NOMO-1 treated with dmso at 0.1 percent for 144 hours (cell line): ENCODE results near the gene RNF4.
"Not testable (repeated sequence)": the region's sequence is repeated elsewhere in the genome, so short reads cannot be mapped to it uniquely, and the experiment has no call there.

ENCODE experiments used
- DNase-seq: peaks from one replicate; lab custom pipeline; 2025; ENCODE audit not compliant: unreplicated experiment; lab: John Stamatoyannopoulos, UW

RNF4 gene

DNA sequence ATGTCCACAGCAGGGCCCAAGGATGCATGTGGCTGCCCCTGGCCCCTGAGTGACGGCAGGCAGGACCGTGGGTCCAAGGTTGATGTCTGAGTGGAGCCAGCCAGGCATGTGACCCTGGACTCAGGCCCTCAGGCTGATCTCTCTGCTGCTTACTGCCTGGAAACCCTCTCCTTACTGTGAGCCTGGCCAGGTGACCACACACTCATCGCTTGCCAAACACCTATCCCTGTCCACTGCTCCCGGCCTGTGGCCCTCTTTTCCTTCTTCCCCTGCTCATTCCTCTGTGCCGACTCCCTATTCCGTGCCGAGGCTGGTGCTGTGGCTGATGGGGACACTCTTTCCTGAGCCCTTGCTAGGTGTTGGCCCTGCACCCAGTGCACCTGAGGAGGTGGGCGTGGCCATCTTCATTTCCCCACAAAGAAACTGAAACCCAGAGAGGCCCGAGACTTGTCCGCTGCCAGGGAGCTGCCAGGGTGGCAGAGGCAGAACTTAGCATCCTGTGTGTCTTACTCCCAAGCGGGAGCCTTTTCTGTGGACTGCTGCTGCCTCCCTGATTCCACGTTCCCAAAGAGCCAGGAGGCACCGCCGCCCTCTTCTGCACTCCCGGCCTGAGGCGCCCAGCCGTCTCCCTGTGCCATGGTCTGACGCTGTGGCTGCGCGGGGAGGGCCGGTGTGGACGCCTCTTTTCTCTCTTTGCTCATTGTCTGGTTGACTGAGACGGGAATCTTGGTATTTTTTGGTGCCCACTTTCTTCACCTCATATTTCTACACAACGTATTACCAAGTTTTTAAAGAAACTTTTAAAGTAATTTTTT lies 11.2 kb upstream of the RNF4 start:
- no peak for DNase-seq

DNA sequence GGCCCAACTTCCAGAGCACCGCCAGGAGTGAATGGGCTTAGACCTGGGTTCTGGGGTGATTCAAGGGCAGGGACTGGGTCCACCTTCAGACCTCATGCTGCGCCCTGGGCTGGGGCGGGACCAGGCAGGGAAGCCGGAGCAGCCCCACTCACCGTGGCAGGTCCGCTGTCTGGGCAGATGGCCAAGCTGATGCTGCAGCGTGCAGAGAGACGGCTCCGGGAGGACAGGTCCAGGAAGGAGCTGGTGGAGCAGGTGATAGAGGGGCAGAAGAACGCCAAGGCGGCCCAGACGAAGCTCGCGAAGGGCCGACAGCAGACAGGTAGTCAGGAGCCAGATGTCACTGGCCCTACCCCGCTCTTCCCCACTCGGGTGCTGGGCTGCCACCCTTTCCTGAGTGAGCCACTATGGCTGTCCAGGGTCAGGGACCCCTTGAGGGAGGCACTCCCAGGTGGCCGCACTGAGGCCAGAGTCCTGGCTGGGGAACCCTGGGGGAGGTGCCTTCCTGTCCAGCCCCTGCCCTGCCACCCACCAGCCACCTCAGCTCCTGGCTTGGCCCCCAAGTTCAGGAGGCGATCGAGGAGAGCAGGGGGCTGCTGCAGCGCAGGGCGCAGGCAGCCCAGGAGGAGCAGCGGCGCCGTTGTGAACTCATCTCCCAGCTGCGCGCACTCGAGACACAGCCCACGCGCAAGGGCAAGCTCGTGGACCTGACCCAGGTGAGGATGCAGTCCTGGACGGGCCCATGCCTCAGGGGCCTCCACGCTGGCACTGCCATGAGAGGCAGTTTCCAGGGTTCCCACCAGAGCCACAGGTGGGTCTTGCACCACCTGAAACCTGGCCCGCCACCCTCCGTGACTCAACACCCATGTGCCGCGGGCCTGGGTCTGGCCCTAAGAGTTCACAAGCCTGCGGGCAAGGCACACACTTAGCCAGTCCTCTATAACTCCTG lies 10.1 kb upstream of the RNF4 start:
- no peak for DNase-seq

DNA sequence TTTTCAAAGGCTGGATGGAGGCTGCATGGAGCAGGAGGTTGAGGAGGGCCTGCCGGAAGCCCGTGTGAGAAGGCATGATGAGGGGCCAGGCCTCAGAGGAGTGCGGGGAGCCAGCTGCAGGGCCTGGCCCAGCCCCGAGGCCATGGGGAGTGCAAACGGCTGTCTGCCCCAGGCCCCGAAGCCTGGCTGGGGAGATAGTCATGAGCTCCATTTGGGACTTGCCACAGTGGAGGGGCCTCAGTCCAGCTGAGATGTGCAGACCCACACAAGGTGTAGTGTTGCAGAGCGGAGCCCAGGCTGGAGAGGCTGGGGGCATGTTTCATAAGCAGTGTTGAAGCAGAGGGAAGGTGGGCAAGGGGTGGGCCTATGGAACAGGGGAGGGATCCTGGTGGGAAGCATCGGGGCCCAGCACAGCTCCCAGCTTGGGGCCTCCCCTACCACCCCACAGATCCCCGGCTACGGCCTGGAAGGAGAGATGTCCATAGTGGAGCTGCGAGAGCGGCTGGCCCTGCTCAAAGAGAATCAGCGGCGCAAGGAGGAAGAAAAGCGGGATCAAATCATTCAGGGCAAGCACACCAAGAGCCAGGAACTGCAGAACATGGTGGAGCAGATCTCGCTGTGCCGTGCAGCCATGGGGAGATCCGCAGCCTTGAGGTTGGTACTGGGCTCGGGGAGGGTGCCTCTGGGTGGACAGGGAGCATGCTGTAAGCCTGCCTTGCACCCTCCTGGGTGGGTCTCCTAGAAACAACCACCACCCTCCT lies 9.1 kb upstream of the RNF4 start:
- no peak for DNase-seq

DNA sequence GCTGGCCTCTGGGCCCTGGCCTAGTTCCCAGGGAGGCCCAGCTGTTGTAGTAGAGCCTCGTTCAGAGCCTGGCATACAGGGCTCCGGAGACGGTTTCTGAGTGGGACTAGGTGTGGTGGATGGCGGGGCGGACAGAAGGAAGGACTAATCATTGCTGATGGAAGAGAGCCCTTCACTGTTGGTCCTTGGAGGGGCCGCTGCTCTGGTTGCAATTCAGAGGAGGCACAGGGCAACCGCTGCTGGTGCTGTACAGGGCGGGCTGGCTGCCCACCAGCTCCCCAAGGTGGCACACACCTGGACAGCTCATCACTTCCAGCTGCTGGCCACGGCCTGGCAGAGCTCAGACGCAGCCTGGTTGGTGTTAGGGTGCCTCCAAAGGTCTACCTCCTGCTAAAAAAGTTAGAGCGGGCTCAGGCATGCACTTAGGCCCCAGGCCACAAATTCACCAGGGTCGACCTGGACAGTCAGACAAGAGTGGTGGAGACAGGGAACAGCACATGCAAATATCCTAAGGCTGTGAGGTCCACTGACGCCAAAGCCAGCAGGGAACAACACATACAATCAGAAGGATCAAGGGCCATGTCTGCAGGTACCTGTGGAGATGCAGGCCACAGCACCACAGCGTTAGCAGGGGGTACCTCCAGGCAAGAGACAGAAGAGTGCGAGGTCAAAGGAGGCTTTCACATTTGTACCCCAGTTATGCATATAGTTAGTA lies 7.5 kb upstream of the RNF4 start:
- no peak for DNase-seq

DNA sequence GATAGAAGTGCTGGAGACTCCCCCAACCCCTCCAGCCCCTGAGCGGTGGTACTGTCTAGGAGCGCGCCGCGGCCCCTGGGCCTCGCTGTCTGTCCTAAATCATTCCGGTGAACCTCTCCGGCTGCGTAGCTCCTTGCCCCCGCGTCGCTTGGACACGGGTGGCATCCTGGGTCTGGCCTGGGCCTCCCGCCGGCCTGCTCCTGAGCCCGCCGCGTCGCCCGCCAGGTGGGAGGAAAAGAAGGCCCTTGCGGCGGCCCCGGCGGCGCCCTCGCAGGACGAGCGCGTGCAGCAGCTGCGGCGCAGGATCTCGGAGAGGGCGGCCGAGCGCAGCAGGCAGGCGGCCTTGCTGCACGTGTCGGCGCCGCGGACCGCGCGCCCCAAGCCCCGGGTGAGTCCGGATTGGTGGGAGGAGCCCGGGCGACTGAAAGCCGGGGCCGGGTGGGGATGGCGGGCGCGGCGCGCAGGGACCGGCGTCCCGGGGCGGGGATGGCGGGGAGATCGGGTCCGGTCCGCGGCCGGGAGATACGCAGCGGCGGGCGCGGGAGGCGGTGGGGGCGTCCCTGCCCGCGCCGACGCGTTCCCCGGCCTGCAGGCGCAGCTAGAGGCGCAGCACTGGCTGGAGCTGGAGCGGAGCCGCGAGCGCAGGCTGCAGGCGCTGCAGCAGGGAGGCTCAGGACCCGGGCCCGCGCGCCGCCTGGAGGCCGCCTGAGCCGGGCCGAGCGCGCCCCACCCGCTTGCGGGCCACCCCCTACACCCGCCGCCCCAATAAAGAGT lies 6.5 kb upstream of the RNF4 start:
- peak; percentile 38 for DNase-seq

DNA sequence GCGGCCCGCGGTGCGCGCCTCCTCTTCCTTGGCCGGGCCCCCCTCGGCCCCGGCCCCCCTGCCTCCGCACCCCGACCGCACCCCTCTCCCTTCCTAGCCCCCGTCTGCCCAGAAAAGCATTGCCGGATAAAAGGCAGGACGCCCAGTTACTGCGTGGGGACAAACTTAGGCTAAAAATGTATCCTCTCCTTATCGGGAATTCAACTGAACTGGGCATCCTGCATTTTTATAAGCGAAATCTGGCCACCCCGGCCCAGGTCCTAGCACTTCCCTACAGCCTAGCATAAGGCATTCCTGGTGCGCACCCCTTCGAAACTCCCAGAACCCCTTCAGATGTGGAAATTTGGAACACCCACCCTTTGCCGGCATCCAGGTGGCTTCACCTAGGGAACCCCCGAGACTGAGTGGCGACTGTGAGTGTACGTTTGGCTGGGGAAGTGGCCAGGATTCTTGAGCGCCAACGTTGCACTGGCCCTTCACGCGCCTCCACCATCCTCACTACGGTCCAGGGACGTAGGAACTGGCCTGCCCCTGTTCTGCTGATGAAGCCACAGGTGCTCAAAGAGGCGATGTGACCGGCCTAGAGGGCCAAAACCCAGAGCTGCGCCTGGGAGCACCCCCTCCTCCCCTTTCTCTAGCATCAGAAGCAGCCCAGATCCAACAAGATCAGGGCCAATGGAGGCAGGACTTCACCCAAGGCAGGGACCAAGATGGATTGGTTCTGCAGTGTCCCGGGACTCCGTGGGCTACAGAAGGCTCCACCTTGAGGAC lies 5.7 kb upstream of the RNF4 start:
- DNase-seq: no peak

DNA sequence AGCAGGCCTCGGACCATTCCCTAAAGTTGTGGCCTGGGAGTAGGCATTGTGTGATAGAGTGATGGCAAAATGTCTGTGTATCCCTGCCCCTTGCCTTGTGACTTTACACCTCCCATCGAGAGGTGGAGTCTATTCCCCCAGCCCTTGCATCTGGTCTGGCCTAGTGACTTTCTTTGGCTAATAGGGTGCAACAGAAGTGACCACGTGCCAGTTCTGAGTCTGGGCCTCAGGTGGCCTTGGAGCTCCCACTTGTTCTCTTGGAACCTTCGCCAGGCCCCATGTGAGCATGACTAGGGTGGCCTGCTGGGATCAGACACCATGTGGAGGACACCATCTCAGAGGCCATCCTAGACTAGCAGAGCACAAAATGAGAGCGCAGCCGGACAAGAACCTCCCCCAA lies 3.9 kb upstream of the RNF4 start:
- DNase-seq: no peak

DNA sequence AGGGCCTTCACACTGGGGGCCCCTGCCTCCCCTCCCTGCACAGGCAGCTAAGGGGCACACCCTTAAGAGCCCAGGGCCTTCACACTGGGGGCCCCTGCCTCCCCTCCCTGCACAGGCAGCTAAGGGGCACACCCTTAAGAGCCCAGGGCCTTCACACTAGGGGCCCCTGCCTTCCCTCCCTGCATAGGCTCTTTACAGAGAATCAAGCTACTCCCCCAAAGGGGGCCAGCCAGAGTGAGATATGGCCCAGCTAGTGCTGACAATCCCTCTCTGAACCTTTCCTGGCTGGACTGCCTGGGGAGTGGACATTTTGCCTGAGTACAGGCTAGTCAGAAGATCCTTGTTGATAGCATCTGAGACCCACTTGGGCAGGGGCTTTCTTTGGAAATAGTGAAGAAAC lies 3.4 kb upstream of the RNF4 start:
- not testable (repeated sequence) for DNase-seq

DNA sequence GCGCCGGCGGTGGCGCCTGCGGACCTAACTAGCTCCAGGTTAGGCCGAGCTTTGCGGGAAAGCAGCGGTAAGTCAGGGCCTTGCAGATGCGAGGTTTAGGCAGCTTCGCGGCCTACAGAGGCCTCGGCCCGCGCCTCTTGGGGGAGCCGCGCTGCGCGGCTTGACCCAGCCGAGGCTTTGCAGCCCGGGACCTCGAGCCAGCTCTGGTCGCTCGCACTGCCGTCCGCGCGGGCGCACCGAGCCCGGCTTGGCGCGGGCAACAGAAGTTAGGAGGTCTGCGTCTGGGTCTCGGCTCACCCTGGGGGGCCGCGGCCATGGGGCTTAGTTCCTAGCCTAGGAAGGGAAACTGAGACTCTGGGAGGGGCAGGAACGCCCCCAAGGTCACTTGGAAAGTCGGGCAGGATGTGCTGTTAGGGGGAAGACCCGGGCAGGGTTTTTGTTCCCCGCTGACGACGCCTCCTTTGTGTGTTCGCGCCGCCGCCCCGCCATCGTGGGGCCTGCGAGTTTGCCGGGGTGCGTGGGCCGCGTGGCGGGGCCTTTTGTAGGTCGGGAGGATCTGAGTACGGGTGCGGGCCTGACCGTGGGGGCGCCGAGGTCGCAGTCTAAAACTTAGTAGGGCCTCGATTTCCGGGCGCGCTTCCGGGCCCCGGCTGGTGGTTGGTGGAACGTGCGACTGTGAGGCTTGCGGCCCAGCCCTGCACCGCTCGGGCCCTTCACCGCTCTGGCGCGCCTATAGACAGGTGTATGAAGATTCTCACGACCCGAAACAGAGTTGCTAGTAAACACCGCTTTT lies 482 bp downstream of the RNF4 start:
- peak; percentile 32 for DNase-seq

DNA sequence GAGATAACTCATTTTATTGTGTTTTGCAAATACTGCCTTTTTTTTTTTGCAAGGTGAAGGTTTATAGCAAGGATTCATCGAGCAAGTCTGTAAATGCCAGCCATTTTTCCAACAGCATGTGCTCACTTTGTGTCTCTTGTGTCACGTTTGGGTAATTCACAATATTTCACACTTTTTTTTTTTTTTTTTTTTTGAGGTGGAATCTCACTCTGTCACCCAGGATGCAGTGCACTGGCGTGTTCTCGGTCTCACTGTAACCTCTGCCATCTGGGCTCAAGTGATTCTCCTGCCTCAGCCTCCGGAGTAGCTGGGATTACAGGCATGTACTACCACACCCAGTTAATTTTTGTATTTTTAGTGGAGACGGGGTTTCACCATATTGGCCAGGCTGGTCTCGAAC lies 1.9 kb downstream of the RNF4 start:
- DNase-seq: no peak

DNA sequence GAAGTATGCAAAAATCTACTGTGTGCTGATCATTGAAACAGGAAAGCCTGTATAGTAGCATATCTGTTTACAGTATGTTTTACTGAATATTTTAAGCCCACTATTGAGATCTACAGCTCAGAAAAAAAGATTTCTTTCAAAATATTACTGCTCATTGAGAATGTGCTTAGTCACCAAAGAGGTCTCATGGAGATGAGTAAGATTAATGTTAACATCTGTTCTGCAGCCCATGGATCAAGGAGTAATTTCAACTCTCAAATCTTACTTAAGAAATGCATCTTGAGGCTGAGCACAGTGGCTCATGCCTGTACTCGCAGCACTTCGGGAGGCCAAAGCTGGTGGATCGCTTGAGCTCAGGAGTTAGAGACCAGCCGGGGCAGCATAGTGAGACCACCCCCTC lies 3.3 kb downstream of the RNF4 start:
- no peak for DNase-seq

DNA sequence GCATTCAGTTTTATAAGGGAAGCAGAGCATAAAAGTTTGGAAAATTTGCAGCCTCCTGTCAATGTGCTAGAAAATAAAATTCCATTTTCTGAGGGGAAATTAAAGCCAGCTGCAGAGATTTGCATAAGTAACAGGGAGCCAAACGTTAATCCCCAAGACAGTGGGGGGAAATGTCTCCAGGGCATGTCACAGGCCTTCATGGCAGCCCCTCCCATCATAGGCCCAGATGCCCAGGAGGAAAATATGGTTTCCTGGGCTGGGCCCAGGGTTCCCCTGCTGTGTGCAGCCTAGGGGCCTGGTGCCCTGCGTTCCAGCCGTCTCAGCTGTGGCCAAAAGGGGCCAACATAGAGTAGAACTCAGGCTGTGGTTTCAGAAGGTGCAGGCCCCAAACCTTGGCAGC lies 9.3 kb downstream of the RNF4 start:
- DNase-seq: no peak

DNA sequence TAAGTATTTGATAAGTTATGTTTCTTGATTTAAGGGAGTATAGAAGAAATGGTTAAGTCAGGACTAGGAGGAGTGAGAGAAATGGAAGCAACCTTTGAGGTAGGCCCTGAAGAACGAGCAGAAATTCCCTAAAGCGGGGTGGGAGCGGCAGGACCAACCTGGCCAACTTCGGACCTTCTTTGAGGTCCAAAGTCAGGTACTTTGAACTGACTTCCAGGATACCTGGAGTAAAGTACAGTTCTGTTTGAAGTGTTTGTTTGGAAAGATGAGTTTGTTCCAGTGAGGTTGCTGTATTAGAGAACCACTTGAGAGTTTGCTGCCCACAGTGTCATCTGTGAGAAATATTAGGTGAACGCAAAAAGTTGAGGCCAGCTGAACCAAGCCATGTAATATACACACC lies 11.7 kb downstream of the RNF4 start:
- DNase-seq: no peak

DNA sequence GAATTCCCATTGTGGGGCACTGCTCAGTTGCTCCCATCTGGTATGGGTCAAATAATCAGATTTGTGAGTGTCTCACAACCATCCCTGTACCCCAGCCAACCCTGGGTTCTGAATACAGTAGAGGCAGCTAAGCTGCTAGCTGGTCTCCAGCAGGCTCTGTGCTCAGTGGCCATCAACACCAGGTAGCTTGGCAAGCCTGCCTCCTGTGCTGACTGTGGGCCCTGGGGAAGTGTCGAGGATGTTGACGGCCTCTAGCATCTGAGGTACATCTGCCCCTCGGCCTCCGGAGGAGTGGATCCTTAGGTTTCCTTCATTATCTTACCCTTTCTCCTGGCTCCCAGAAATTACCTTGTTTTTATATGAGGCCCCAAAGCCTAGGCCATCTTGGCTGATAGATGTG lies 13.3 kb downstream of the RNF4 start:
- no peak for DNase-seq

DNA sequence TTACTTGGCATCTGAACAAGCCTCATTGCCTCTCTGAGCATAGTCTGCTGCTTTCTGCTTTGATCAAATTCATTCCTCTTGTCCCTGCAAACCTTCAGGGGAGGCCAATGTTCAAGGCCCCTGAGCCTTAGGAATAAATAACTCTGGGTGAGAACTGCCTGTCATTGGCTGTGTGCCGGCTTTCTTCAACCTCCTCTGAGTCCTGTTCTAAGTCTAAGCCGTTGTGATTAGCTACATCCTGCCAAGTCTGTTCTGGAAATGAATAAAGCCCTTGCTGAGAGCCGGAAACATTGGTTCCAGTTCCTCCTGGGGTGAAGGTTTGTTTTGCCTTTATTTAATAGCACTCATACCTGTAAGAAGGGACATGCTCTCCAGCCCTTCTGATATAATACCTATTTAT lies 13.8 kb downstream of the RNF4 start:
- DNase-seq: no peak

DNA sequence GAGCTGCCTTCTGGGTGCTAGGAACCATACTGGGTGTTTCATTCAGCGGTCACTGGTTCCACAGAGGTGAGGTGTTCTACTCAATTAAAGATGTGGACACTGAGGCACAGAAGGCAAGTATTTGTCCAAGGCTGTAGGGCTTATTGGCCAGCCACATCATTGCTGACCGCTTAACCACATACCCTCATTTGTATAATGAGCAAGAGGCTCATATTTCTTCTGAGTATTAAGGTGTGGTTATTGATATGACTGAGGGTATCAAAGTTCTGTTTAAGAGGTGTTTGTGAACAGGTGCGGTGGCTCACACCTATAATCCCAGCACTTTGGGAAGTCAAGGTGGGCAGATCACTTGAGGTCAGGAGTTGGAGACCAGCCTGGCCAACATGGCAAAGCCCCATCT lies 14.3 kb downstream of the RNF4 start:
- DNase-seq: no peak

DNA sequence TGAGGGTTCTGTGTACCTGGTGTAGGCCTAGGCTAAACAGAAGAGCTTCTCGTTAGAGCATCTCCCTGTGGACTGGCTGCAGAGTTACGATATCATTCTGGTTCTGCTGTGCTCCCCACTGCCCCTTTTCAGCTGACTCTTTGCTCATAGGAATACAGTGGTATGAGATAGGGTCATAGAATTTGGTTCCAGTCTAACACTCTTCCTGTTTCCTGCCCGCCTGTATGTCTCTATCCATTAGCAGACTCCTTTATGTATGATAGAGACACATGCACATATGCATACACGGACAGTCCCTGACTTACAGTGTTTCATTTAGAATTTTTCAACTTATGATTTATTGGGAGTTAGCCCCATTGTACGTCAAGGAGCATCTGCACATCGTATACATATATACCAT lies 15.3 kb downstream of the RNF4 start:
- no peak for DNase-seq

DNA sequence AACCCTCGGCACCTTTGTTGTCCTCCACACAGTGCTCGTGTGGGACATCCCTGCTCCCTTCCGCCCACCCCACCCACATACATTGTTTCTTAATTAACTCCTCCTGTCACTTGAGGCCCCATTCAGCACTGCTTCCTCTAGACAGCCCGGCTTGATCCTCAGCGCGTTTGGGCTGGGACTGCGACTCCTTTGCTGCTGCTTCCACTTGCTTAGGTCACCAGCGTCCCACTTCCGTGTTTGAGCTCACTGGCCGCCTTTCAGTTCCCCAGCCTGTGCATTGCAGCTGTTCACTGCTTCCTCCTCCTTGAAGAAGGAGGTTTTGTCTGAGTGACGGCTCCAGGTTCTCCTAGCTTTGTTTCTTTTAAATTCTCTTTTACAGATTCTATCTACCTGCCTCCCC lies 16.1 kb downstream of the RNF4 start:
- DNase-seq: peak; percentile 96

DNA sequence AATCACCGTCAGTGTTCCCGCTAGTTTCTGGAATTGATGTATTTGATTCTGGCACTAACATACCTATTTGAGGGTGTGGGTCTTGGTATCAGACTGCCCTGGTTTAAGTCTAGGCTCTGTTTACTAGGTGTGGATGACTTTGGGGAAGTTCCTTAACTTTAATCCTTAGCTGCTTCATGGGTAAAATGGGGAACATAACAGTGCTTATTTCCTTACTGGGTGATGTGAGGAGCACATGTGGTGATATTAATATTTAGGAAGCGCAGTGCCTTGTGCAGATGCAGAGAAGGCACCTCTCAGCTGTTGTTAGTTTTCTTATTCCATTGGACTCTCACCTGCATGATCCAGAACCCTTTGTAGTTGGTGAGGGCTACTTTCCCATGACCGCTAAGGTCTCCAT lies 17.1 kb downstream of the RNF4 start:
- no peak for DNase-seq
